Measurements from ENCODE around the gene PRKAR1B.

The PRKAR1B gene

DNA sequence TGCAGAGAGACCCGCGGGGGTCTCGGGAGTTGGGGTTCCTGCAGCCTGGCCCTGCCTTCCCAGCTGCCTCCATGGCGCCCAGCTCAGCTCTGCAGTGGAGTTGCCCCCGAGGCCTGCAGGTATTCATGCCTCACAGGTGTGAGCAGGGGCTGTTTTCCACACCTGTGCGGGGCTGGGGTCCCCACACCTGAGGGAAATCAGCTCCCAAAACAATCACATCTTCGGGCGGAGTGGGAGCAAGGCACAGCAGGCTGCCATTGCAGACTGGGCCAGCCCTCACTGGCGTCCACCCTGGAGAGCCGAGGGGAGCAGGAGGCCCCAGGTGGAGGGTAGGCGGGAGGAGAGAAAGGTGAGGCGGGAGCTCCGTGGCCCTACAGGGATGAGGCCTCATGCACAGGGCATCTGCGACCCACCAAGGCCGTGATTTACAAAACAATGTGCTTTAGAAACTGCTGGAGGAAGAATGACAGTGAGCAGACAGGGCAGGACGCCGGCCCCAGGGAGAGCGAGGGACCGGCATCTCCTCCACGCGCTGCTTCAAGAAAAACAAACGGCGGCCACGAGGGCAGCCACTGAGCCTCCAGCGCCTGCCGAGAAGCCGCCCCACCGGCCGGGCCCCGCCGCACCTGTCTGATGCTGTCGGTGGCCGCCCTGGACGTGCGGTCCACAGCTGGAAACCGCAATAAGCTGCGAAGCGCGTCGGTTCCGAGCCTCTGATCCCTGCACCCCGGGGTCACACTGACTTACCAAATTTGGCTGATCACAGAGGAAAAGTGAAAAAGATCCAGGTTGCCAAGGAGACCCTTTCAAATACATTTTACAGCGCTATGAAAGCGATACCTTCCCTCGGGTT lies 154.4 kb downstream of the PRKAR1B start:
- TF ChIP-seq, protein P1, sequence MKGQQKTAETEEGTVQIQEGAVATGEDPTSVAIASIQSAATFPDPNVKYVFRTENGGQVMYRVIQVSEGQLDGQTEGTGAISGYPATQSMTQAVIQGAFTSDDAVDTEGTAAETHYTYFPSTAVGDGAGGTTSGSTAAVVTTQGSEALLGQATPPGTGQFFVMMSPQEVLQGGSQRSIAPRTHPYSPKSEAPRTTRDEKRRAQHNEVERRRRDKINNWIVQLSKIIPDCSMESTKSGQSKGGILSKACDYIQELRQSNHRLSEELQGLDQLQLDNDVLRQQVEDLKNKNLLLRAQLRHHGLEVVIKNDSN (IDR thresholded peaks at IDR 0.05): no peak
- no peak for TF ChIP-seq FOXM1 (IDR thresholded peaks at IDR 0.05; ENCODE audit: borderline replicate concordance, low read depth)
- no peak for TF ChIP-seq TEAD4 (IDR thresholded peaks at IDR 0.05)
- no peak for TF ChIP-seq ZBTB7A (IDR thresholded peaks at IDR 0.05; ENCODE audit: low read depth)
- no peak for TF ChIP-seq CREB1 (IDR thresholded peaks at IDR 0.05; ENCODE audit: low read depth)

- TF ChIP-seq TCF12 (IDR thresholded peaks at IDR 0.05; ENCODE audit: low read depth) (no peak), NFIC (IDR thresholded peaks at IDR 0.05) (no peak), EP300 (IDR thresholded peaks at IDR 0.05; ENCODE audit: borderline replicate concordance) (no peak), CEBPB (IDR thresholded peaks at IDR 0.05) (no peak), YY1 (IDR thresholded peaks at IDR 0.05; ENCODE audit: low read depth) (no peak), TEAD4 (IDR thresholded peaks at IDR 0.05) (no peak), TAF1 (IDR thresholded peaks at IDR 0.05; ENCODE audit: low read depth) (no peak)
- TF ChIP-seq, protein P1 (IDR thresholded peaks at IDR 0.05): no peak
Observed at GRCh38 chr7:571718-572415, 155.2 kb downstream of the PRKAR1B start.

DNA sequence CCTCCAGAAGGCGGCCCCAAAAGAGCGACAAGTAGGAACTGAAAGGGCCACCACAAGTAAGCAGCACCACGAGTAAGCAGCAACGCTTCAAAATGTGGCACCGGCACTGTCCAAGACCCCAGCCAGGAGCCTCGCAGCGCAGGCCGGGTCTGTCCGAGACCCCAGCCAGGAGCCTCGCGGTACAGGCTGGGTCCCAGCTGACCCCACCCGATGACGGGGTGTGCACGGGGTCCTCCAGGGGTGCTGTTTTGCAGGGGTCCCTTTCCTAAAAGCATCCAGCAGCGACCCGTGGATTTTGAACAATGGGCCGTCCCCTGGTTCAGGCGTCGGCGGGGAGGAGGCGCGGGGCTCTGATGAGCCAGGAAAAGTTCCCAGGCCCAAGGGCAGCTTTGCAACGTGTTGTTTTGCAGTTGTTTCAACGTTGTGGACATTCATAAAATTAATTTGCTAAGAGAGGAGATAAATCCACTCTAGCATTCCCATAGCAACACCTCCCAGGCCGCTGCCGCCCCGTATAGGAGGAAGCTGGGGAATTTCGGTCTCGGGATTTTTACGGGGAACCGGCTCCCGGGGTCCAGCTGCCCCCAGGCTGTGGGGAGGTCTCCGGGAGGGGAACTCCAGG lies 155.9 kb downstream of the PRKAR1B start:
- TF ChIP-seq TAF1 (IDR thresholded peaks at IDR 0.05; ENCODE audit: low read depth) (no peak), EP300 (IDR thresholded peaks at IDR 0.05; ENCODE audit: borderline replicate concordance) (no peak), REST (IDR thresholded peaks at IDR 0.05; ENCODE audit: low read depth) (no peak), CREB1 (IDR thresholded peaks at IDR 0.05; ENCODE audit: low read depth) (no peak), CEBPB (IDR thresholded peaks at IDR 0.05) (no peak), NFIC (IDR thresholded peaks at IDR 0.05) (no peak), EGR1 (IDR thresholded peaks at IDR 0.05) (no peak), ZBTB7A (IDR thresholded peaks at IDR 0.05; ENCODE audit: low read depth) (no peak), TEAD4 (IDR thresholded peaks at IDR 0.05) (no peak), MAX (IDR thresholded peaks at IDR 0.05) (no peak), YY1 (IDR thresholded peaks at IDR 0.05; ENCODE audit: low read depth) (no peak), FOXM1 (IDR thresholded peaks at IDR 0.05; ENCODE audit: borderline replicate concordance, low read depth) (no peak), TCF12 (IDR thresholded peaks at IDR 0.05; ENCODE audit: low read depth) (no peak), RAD21 (IDR thresholded peaks at IDR 0.05; ENCODE audit: low read depth) (no peak)
- TF ChIP-seq, protein P1 (IDR thresholded peaks at IDR 0.05): no peak

GRCh38 chr7:570801-571070 lies 156.3 kb downstream of the PRKAR1B start:
- TF ChIP-seq ZBTB7A (IDR thresholded peaks at IDR 0.05; ENCODE audit: low read depth): no peak
- no peak for TF ChIP-seq EP300 (IDR thresholded peaks at IDR 0.05; ENCODE audit: borderline replicate concordance)
- no peak for TF ChIP-seq REST (IDR thresholded peaks at IDR 0.05; ENCODE audit: low read depth)
- TF ChIP-seq MAX (IDR thresholded peaks at IDR 0.05): no peak

GRCh38 chr7:569996-570800 lies 156.9 kb downstream of the PRKAR1B start:
- TF ChIP-seq FOXM1 (IDR thresholded peaks at IDR 0.05; ENCODE audit: borderline replicate concordance, low read depth): no peak
- no peak for TF ChIP-seq NFIC (IDR thresholded peaks at IDR 0.05)
- no peak for TF ChIP-seq REST (IDR thresholded peaks at IDR 0.05; ENCODE audit: low read depth)
- no peak for TF ChIP-seq TAF1 (IDR thresholded peaks at IDR 0.05; ENCODE audit: low read depth)
- TF ChIP-seq TCF12 (IDR thresholded peaks at IDR 0.05; ENCODE audit: low read depth): no peak
- TF ChIP-seq CREB1 (IDR thresholded peaks at IDR 0.05; ENCODE audit: low read depth): no peak
- TF ChIP-seq MAX (IDR thresholded peaks at IDR 0.05): no peak
- TF ChIP-seq, protein P1 (IDR thresholded peaks at IDR 0.05): no peak
- no peak for TF ChIP-seq RAD21 (IDR thresholded peaks at IDR 0.05; ENCODE audit: low read depth)
- no peak for TF ChIP-seq TEAD4 (IDR thresholded peaks at IDR 0.05)
- no peak for TF ChIP-seq EGR1 (IDR thresholded peaks at IDR 0.05)
